Loucy (cell line): ENCODE results near the gene HES5.

Experiments used
- EZH2phosphoT487 ChIP-seq: fragments of 200-600 bp; IDR thresholded peaks from 2 replicates; pipeline ENCODE4 v1.6.1; 2018; ENCODE audit warnings: antibody characterized with exemption, mild to moderate bottlenecking, moderate library complexity, borderline replicate concordance
- TF ChIP-seq, protein P1 (sequence below): fragments of 200-600 bp; sonication (generic); conservative IDR thresholded peaks from 2 replicates; pipeline ENCODE4 v1.5.1; 2014; ENCODE audit warnings: mild to moderate bottlenecking, antibody characterized with exemption, low read length

DNA sequence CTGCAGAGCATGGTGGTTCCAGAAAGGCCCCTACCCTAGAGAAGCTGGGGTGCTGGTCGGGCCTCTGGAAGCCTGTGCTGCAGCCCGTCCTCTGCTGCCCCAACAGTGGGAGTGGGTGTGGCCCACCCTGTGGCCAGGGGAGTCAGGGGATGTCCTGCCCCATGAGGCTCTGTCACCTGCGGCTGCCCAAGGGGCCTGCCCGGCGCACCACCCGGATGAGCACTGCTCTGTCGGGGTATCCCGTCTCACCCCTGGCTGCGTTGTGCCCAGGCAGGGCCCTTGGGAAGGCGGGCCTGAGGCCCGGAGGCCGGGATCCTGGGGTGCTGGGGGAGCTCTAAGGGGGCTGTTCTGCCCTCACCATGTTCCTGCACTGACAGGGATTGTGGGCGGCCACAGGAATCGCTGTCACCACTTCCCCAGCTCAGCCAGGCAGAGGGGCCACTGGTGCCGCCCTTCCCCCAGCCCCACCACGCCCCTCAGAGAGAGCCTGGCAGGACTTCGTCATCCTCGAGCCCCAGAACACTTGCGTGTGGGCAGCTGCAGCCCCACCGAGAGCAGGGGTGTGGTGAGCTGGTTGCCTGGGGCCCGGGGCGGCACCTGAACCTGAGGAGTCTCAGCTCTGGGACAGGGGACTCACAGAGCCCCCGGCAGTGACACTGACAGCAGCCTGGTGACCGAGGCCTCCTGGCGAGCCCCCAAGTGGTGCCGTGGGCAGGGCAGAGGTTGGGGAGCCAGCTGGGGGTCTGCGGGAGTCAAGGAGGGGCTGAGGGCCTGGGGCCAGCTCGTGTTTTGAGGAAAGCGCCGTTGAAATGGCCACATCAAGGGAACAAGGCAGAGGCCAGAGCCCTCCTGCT is 23.8 kb downstream of the HES5 start:
- TF ChIP-seq, protein P1, sequence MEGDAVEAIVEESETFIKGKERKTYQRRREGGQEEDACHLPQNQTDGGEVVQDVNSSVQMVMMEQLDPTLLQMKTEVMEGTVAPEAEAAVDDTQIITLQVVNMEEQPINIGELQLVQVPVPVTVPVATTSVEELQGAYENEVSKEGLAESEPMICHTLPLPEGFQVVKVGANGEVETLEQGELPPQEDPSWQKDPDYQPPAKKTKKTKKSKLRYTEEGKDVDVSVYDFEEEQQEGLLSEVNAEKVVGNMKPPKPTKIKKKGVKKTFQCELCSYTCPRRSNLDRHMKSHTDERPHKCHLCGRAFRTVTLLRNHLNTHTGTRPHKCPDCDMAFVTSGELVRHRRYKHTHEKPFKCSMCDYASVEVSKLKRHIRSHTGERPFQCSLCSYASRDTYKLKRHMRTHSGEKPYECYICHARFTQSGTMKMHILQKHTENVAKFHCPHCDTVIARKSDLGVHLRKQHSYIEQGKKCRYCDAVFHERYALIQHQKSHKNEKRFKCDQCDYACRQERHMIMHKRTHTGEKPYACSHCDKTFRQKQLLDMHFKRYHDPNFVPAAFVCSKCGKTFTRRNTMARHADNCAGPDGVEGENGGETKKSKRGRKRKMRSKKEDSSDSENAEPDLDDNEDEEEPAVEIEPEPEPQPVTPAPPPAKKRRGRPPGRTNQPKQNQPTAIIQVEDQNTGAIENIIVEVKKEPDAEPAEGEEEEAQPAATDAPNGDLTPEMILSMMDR, result no peak
- no peak for TF ChIP-seq EZH2phosphoT487
